ENCODE measurements around the gene DIDO1.

The DIDO1 gene

GRCh38 chr20:62911701-62912280 lies 14.5 kb downstream of the DIDO1 start:
- DNase-seq (ENCODE audit: low read depth in 2 of 2) = no peak

GRCh38 chr20:62910777-62911497 lies 15.4 kb downstream of the DIDO1 start:
- no peak for DNase-seq (ENCODE audit: low read depth in 2 of 2)

- DNase-seq (ENCODE audit: low read depth in 2 of 2) = no peak
Measured at GRCh38 chr20:62910217-62910766, 16.0 kb downstream of the DIDO1 start.

- no peak for DNase-seq (ENCODE audit: low read depth in 2 of 2)
Measured at GRCh38 chr20:62908971-62909791, 17.1 kb downstream of the DIDO1 start.

GRCh38 chr20:62907384-62908317 lies 18.7 kb downstream of the DIDO1 start:
- DNase-seq (ENCODE audit: low read depth in 2 of 2) = no peak

- no peak for DNase-seq (ENCODE audit: low read depth in 2 of 2)
Measured at GRCh38 chr20:62906647-62907375, 19.5 kb downstream of the DIDO1 start.

- no peak for DNase-seq (ENCODE audit: low read depth in 2 of 2)
Measured at GRCh38 chr20:62906209-62906608, 20.1 kb downstream of the DIDO1 start.

- DNase-seq (ENCODE audit: low read depth in 2 of 2) = no peak
Measured at GRCh38 chr20:62905536-62906117, 20.7 kb downstream of the DIDO1 start.

GRCh38 chr20:62902926-62903615 lies 23.2 kb downstream of the DIDO1 start:
- DNase-seq (ENCODE audit: low read depth in 2 of 2) = no peak

GRCh38 chr20:62901891-62902290 lies 24.4 kb downstream of the DIDO1 start:
- DNase-seq (ENCODE audit: low read depth in 2 of 2) = no peak

- DNase-seq (ENCODE audit: low read depth in 2 of 2) = no peak
Measured at GRCh38 chr20:62900692-62901584, 25.4 kb downstream of the DIDO1 start.

GRCh38 chr20:62900052-62900691 lies 26.1 kb downstream of the DIDO1 start:
- peak; percentile 55 to 62 for DNase-seq (ENCODE audit: low read depth in 2 of 2)

- DNase-seq (ENCODE audit: low read depth in 2 of 2) = no peak
Measured at GRCh38 chr20:62899633-62900051, 26.7 kb downstream of the DIDO1 start.

GRCh38 chr20:62898970-62899632 lies 27.2 kb downstream of the DIDO1 start:
- DNase-seq (ENCODE audit: low read depth in 2 of 2) = no peak

GRCh38 chr20:62898093-62898964 lies 28.0 kb downstream of the DIDO1 start:
- DNase-seq (ENCODE audit: low read depth in 2 of 2) = no peak

GRCh38 chr20:62897666-62898065 lies 28.6 kb downstream of the DIDO1 start:
- no peak for DNase-seq (ENCODE audit: low read depth in 2 of 2)

GRCh38 chr20:62896526-62896925 lies 29.8 kb downstream of the DIDO1 start:
- no peak for DNase-seq (ENCODE audit: low read depth in 2 of 2)

Data from stimulated activated CD8-positive, alpha-beta memory T cell treated with anti-CD3 and anti-CD28 coated beads, Interleukin-7, amount 100 ng/mL, for 1 hour (primary cell).